GM12801 (cell line): Measurements from ENCODE around the gene PPP4R2.

Experiments
- TF ChIP-seq, protein P1 (sequence below): IDR thresholded peaks from one replicate; pipeline ENCODE4 v1.5.1; 2011; ENCODE audit warnings: control low read depth; ENCODE audit not compliant: insufficient read length; ENCODE audit errors: extremely low read depth

The PPP4R2 gene

DNA sequence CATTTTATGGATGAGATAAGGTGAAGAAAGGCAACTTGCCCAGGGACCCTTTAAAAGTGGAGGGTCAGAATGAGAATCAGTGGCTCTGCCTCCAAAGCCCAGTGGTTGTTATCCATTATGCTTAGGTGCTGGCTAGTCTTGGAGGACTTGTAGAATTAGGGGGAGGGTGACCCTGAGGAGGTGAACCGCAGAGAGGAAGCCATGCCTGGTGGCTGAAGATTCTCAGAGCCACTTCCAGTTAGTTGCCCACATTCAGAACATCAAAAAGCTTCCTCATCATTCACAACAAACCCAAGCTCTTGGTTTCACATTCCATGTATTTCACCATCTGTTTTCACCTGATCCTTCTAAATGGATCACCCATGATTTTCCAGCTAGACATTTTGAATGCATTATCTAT lies 76.0 kb downstream of the PPP4R2 start:
- TF ChIP-seq, protein P1, sequence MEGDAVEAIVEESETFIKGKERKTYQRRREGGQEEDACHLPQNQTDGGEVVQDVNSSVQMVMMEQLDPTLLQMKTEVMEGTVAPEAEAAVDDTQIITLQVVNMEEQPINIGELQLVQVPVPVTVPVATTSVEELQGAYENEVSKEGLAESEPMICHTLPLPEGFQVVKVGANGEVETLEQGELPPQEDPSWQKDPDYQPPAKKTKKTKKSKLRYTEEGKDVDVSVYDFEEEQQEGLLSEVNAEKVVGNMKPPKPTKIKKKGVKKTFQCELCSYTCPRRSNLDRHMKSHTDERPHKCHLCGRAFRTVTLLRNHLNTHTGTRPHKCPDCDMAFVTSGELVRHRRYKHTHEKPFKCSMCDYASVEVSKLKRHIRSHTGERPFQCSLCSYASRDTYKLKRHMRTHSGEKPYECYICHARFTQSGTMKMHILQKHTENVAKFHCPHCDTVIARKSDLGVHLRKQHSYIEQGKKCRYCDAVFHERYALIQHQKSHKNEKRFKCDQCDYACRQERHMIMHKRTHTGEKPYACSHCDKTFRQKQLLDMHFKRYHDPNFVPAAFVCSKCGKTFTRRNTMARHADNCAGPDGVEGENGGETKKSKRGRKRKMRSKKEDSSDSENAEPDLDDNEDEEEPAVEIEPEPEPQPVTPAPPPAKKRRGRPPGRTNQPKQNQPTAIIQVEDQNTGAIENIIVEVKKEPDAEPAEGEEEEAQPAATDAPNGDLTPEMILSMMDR, result no peak

GRCh38 chr3:73073091-73073707 lies 76.6 kb downstream of the PPP4R2 start:
- TF ChIP-seq, protein P1, result no peak

DNA sequence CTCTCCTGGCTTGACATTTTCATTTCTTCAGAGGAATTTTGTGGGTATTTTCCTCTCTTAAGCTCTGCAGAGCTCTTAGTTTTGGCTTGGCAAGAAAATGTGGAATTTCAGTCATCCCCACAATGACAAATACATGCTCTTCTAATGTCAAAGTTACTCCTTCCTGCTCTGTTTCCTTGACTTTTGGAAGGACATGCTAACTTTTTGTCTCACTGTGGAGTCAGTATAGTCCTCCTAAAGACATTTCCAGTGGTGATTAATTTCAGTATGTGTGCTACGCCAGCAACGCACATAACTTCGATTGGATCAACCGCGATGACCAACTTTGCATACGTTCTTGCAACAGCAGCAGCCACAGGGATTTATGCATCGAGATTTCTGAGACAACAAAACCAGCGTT lies 78.2 kb downstream of the PPP4R2 start:
- TF ChIP-seq, protein P1, result no peak

- TF ChIP-seq, protein P1, result no peak
These were observed 83.8 kb downstream of the PPP4R2 start for GRCh38 chr3:73080216-73080966.

GRCh38 chr3:73081140-73081539 lies 84.5 kb downstream of the PPP4R2 start:
- TF ChIP-seq, protein P1, result no peak

- TF ChIP-seq, protein P1, result no peak
These were observed 87.6 kb downstream of the PPP4R2 start for GRCh38 chr3:73084170-73084569.

DNA sequence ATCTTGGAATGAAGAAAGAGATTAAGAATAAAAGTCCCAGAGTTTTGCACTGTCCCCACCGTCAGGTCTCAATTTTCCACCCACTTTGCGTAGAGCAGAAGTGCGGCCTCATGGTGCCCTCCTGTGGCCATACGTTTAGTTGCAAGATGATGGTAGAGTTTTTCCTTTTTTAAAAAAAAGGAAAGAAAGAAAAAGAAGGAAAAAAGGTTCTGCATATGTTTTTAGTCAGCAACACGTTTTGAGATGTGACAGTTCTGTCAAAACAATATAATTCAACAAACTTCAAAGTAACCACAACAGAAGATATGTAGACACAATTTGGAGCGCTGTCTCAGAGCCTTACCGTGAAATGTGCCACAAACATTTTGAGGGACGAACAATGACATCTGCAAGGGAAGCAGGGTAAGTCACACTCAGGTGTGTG lies 89.5 kb downstream of the PPP4R2 start:
- TF ChIP-seq, protein P1, result no peak
